ENCODE results near the gene GPR12. TPM values are rescaled to one million over a fixed set of nuclear protein-coding genes. Genes with fewer than 3 reads are reported as not detected.

GPR12 gene, protein sequence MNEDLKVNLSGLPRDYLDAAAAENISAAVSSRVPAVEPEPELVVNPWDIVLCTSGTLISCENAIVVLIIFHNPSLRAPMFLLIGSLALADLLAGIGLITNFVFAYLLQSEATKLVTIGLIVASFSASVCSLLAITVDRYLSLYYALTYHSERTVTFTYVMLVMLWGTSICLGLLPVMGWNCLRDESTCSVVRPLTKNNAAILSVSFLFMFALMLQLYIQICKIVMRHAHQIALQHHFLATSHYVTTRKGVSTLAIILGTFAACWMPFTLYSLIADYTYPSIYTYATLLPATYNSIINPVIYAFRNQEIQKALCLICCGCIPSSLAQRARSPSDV
- not detected for total RNA-seq
- not detected for polyA plus RNA-seq

DNA sequence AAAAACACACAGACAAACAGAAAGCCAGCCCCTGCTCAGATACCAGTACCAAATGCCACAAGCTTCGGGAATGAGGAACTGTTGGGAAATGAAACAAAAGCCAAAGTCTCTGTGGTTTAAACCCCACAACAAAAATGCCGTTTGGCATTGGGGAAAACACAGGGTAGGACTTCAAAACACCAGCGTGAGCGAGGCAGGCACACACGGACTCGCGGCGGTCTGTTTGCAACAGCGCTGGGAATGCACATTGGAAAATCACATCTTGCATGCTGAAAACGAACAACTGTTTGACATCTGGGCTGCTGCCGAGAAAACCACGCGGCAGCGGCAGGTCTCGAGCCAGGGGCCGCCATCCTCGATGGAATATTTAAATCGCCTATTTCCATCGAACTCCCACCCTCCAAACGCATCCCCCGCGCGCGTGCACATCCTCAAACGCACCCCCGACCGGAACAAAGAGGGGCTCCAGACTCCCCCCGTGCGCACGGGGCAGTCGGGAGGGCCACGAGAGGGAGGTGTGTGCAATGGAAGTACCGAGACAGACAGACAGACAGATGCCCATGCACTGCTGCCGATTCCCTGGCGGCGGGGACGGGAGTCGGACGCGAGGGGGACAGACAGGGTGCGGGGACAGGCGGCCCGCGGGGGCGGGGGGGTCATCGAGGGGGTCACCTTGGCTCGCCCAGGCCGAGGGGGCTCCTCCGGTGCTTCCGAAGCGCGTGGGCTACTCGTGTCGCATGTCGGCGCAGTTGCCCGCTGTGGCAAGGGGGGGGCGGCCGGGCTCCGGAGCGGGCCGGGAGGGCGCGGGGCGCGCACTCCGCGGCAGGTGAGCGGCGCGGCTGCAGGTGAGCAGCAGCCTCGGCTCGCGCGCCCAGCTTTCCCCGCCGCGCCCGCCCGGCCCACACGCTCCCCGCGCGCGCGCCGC is at the start of gene GPR12:
Gene GPR12 (minus strand): TSS at position 880 of the 925 bp plus-strand sequence. CDS start 959 bp downstream, outside the sequence.
- Mint-ChIP-seq H3K27me3 (peaks cover 38 to 80% of the 10 kb centered on the region in 2 donors), H3K4me3 (peak within 1 kb of the TSS; percentile 54 to 81 (median 63)), H3K36me3 (no peaks in the 10 kb centered on the region), H3K4me1 (peaks cover 17 to 28% (median 17%) of the 10 kb centered on the region in 3 donors), H3K27ac (peak within 1 kb of the TSS in 2 of 8 donors; percentile 21 to 44), H3K9me3 (peaks cover 0 to 2% (median 0%) of the 10 kb centered on the region in 5 donors)
- H3K4me3 ChIP-seq (ENCODE audit: low read length), result no peak within 1 kb of the TSS
- H3K27ac ChIP-seq (ENCODE audit: low read depth, low read length), result no peak within 1 kb of the TSS
- H3K9me3 ChIP-seq (ENCODE audit: low read length), result no peaks in the 10 kb centered on the region
- no peaks in the 10 kb centered on the region for H3K36me3 ChIP-seq (ENCODE audit: insufficient read depth, low read length)
- peaks cover 4% of the 10 kb centered on the region for H3K4me1 ChIP-seq (ENCODE audit: insufficient read depth, low read length)
- no peak for DNase-seq
- ChIA-PET POLR2A (no interaction called here), CTCF (no interaction called here)
- peaks cover 15% of the 10 kb centered on the region for H3K27me3 ChIP-seq (ENCODE audit: insufficient read depth, low read length, poor library complexity, severe bottlenecking)

DNA sequence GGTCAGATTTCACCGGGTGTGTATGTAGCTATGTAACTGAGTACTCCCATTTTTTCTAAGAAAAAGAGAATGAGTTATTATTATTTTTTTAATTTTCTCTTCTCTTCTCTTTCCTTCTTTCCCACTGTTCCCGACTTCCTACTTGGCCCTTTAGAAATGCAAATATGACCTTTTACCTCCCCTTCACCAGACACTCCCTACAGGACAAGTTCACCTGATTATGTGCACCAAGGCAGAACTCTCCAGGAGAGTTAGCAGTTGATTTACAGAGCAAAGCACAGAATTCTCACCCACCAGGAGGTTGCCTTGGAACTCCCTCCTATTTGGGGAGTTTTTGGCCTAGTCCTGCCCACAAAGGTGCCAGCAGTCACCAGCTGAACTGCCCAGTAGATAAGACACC is 49.5 kb upstream of the GPR12 start:
- Histone ChIP-seq H3K4me1 (ENCODE audit: insufficient read depth, low read length) (no peaks in the 10 kb centered on the region), H3K4me3 (ENCODE audit: low read length) (no peak overlapping the region), H3K9me3 (ENCODE audit: low read length) (no peaks in the 10 kb centered on the region), H3K27ac (ENCODE audit: low read depth, low read length) (no peak overlapping the region), H3K27me3 (ENCODE audit: insufficient read depth, low read length, poor library complexity, severe bottlenecking) (no peaks in the 10 kb centered on the region), H3K36me3 (ENCODE audit: insufficient read depth, low read length) (no peaks in the 10 kb centered on the region)
- Mint-ChIP-seq H3K9me3 (peaks cover 0 to 9% (median 4%) of the 10 kb centered on the region in 5 donors), H3K4me1 (no peaks in the 10 kb centered on the region), H3K27me3 (peaks cover 5 to 32% of the 10 kb centered on the region in 2 donors), H3K27ac (peak overlapping the region in 1 of 8 donors; percentile 1), H3K36me3 (peaks cover 0 to 7% (median 0%) of the 10 kb centered on the region in 3 donors), H3K4me3 (no peak overlapping the region)
- ChIA-PET POLR2A (no interaction called here), CTCF (no interaction called here)
- no peak for DNase-seq

DNA sequence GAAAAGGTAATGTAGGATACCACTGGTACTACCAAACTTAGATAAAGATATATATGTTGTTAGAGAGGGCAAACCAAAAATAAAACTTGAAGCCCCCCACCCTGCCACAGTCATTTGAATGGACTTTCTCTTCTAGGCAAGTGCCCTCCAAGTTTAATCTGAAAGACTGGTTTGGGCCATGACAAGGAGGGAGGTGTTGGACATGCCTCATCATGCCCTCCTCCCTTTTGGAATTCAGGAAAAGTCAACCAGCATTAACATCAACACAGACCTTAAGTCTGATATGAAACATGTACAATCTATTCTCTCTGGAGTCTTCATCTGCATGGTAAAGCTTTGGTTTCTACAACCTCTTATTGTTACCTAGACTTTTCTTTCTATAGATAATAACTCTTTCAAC is 46.3 kb upstream of the GPR12 start:
- H3K4me1 Mint-ChIP-seq, result no peaks in the 10 kb centered on the region
- peaks cover 0 to 10% (median 3%) of the 10 kb centered on the region in 3 donors for H3K36me3 Mint-ChIP-seq

DNA sequence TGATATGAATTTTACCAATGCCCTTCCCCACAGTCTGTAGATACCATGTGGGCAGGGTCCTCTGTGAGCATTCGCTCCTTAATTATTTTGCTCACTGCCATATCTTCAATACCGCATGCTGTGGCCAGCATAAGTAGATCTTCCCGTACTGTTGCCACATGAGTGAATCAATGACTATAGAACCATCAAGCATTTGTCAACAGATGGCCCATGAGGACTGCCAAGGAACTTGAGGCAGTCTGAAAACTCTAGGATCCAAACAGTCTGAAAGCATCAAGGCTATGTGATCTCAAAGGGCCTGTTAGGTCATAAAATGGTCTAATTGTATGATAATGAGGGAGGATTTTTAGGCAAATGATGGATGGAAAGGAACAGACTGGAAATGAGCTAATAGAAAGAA is 27.4 kb upstream of the GPR12 start:
- H3K4me1 Mint-ChIP-seq, result peaks cover 13 to 29% (median 24%) of the 10 kb centered on the region in 3 donors
- no peak overlapping the region for H3K27ac Mint-ChIP-seq
- H3K9me3 Mint-ChIP-seq, result peaks cover 0 to 2% (median 0%) of the 10 kb centered on the region in 5 donors
- no peaks in the 10 kb centered on the region for H3K36me3 Mint-ChIP-seq
- Histone ChIP-seq H3K4me1 (ENCODE audit: insufficient read depth, low read length) (peaks cover 18% of the 10 kb centered on the region), H3K4me3 (ENCODE audit: low read length) (no peak overlapping the region), H3K9me3 (ENCODE audit: low read length) (no peaks in the 10 kb centered on the region), H3K27ac (ENCODE audit: low read depth, low read length) (no peak overlapping the region), H3K36me3 (ENCODE audit: insufficient read depth, low read length) (no peaks in the 10 kb centered on the region), H3K27me3 (ENCODE audit: insufficient read depth, low read length, poor library complexity, severe bottlenecking) (no peaks in the 10 kb centered on the region)
- ChIA-PET POLR2A (no interaction called here), CTCF (interaction anchor here (0.6 kb wide), 1 partner anchor 206 kb away, joined by 4 read pairs; no protein-coding TSS in a partner anchor)
- peaks cover 11 to 15% of the 10 kb centered on the region in 2 donors for H3K27me3 Mint-ChIP-seq
- no peak for DNase-seq
- no peak overlapping the region for H3K4me3 Mint-ChIP-seq

More for the DNA sequence above, 46.3 kb upstream of the GPR12 start:
- Histone ChIP-seq H3K36me3 (ENCODE audit: insufficient read depth, low read length) (no peaks in the 10 kb centered on the region), H3K27me3 (ENCODE audit: insufficient read depth, low read length, poor library complexity, severe bottlenecking) (no peaks in the 10 kb centered on the region), H3K4me3 (ENCODE audit: low read length) (no peak overlapping the region), H3K27ac (ENCODE audit: low read depth, low read length) (no peak overlapping the region), H3K4me1 (ENCODE audit: insufficient read depth, low read length) (no peaks in the 10 kb centered on the region), H3K9me3 (ENCODE audit: low read length) (no peaks in the 10 kb centered on the region)
- POLR2A ChIA-PET, result no interaction called here
- DNase-seq, result no peak
- H3K4me3 Mint-ChIP-seq, result no peak overlapping the region
- H3K27ac Mint-ChIP-seq, result no peak overlapping the region
- H3K27me3 Mint-ChIP-seq, result peaks cover 21 to 51% of the 10 kb centered on the region in 2 donors
- CTCF ChIA-PET, result no interaction called here
- peaks cover 5 to 19% (median 12%) of the 10 kb centered on the region in 5 donors for H3K9me3 Mint-ChIP-seq

DNA sequence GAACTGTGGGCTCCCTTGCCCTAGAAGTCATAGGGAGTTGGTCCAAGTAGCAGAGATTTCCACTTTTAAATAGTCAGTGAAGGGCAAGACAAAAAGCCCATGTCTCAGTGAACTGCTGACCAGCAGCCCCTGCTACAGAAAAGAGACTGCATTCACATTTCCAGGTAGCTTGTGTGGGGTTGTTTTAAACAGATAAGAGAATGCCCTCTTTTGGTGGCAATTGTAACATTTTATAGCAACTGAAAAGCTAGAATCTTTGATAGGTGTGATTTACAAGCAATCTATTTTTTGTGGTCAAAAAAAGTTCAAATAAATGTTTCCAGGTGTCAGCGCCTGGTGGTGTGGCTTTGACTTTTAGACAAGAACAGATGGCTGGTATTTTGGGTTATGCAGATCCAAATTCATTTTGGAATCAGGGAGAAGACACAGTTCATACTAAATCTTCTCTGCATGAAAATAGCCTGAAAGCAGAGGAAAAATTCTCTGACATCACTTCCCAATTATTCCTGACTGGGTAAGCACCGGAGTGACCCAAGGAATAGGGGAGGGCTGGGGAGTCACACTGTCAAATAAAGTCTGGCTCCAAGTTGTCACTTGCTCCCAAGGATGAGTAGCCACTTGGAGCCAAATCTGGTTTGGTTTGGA is 26.2 kb upstream of the GPR12 start:
- Mint-ChIP-seq H3K36me3 (no peaks in the 10 kb centered on the region), H3K27ac (peak overlapping the region in 3 of 8 donors; percentile 51 to 74 (median 52)), H3K4me1 (peaks cover 13 to 29% (median 24%) of the 10 kb centered on the region in 3 donors), H3K4me3 (peak overlapping the region in 6 of 7 donors; percentile 35 to 93 (median 87)), H3K27me3 (peaks cover 9 to 11% of the 10 kb centered on the region in 2 donors), H3K9me3 (peaks cover 0 to 4% (median 0%) of the 10 kb centered on the region in 5 donors)
- DNase-seq, result no peak
- H3K36me3 ChIP-seq (ENCODE audit: insufficient read depth, low read length), result no peaks in the 10 kb centered on the region
- H3K9me3 ChIP-seq (ENCODE audit: low read length), result no peaks in the 10 kb centered on the region
- no peak overlapping the region for H3K4me3 ChIP-seq (ENCODE audit: low read length)
- H3K27ac ChIP-seq (ENCODE audit: low read depth, low read length), result no peak overlapping the region
- H3K4me1 ChIP-seq (ENCODE audit: insufficient read depth, low read length), result peaks cover 18% of the 10 kb centered on the region
- POLR2A ChIA-PET, result no interaction called here
- CTCF ChIA-PET, result no interaction called here
- no peaks in the 10 kb centered on the region for H3K27me3 ChIP-seq (ENCODE audit: insufficient read depth, low read length, poor library complexity, severe bottlenecking)

DNA sequence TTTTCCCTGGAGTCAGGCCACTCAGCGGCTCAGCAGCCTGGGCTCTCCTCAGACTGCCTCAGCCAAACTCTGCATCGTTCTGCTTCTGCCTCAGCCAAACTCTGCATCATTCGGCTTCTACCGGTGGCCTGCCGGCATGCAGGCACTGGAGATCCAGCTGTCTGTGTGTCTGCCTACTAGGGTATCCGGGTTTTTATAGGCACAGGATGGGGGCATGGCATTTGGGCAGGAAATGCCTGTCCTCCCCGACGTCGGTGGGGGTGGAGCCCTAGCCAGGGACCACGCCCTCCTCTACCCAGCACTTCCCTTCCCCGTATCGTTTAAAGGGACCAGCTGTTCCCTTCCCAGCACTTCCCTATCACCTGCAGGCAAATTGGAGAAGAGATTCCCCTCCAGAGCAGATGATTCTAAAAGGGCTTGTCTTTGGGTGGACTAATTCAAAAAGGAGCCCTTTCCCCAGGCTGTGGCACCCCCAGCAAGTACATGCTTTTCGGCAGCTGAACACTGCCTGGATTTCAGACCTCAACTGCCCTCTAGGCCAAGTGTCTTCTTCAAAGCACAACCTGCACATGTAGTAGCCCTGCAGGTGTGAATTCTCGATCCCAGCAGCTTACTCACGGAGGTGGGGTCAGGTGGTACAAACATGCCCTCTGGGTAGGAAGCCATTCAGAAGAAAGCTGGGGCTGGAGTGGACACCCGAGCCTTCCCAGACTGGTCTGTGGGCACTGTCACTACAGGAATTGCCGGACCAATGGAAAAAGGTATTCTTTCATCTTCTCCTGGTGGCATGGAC is 25.4 kb upstream of the GPR12 start:
- CTCF ChIA-PET, result interaction anchor here (0.9 to 1.0 kb wide), 2 partner anchors 600 to 601 kb away, joined by 3 read pairs; no protein-coding TSS in a partner anchor
- Mint-ChIP-seq H3K4me3 (peak overlapping the region; percentile 55 to 93 (median 86)), H3K27ac (peak overlapping the region; percentile 27 to 94 (median 68)), H3K4me1 (peaks cover 13 to 29% (median 24%) of the 10 kb centered on the region in 3 donors), H3K36me3 (no peaks in the 10 kb centered on the region), H3K9me3 (peaks cover 0 to 4% (median 0%) of the 10 kb centered on the region in 5 donors), H3K27me3 (peaks cover 5 to 8% of the 10 kb centered on the region in 2 donors)
- Histone ChIP-seq H3K4me1 (ENCODE audit: insufficient read depth, low read length) (peaks cover 18% of the 10 kb centered on the region), H3K27ac (ENCODE audit: low read depth, low read length) (no peak overlapping the region), H3K36me3 (ENCODE audit: insufficient read depth, low read length) (no peaks in the 10 kb centered on the region), H3K4me3 (ENCODE audit: low read length) (peak overlapping the region; percentile 81), H3K27me3 (ENCODE audit: insufficient read depth, low read length, poor library complexity, severe bottlenecking) (no peaks in the 10 kb centered on the region), H3K9me3 (ENCODE audit: low read length) (no peaks in the 10 kb centered on the region)
- DNase-seq, result peak; percentile 22 to 70 (median 58)
- POLR2A ChIA-PET, result no interaction called here

All from CD8-positive, alpha-beta memory T cell (primary cell).